Measurements from ENCODE around the gene SPZ1.
"Not testable (repeated sequence)": the region's sequence is repeated elsewhere in the genome, so short reads cannot be mapped to it uniquely, and the experiment has no call there.

Gene SPZ1

DNA sequence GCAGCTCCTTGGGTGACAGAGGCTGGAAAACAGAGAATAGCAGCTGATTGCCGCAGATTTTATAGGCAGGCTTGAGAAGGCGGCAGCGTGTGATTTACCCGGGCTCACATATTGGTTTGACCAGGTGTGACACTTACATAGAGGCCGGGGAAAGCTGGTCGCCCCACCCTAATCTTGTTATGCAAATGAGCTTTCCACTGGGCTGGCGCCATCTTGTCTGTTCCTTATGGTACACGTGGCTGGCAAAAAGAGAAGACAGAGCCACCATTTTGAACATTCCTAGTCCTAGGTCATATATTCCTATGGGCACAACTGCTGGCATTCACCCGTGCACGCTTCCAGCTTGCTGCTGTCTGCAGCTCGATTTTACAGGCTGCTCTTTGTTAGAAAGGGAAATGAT, 11.3 kb upstream of the SPZ1 start:
- no peaks in the 10 kb centered on the region for H3K4me1 Mint-ChIP-seq
- H3K4me3 Mint-ChIP-seq: no peak overlapping the region
- H3K36me3 Mint-ChIP-seq: no peaks in the 10 kb centered on the region
- no peak overlapping the region for H3K27ac Mint-ChIP-seq
- H3K9me3 Mint-ChIP-seq: no peaks in the 10 kb centered on the region
- H3K27me3 Mint-ChIP-seq: peaks cover 13% of the 10 kb centered on the region
- ATAC-seq: no peak

DNA sequence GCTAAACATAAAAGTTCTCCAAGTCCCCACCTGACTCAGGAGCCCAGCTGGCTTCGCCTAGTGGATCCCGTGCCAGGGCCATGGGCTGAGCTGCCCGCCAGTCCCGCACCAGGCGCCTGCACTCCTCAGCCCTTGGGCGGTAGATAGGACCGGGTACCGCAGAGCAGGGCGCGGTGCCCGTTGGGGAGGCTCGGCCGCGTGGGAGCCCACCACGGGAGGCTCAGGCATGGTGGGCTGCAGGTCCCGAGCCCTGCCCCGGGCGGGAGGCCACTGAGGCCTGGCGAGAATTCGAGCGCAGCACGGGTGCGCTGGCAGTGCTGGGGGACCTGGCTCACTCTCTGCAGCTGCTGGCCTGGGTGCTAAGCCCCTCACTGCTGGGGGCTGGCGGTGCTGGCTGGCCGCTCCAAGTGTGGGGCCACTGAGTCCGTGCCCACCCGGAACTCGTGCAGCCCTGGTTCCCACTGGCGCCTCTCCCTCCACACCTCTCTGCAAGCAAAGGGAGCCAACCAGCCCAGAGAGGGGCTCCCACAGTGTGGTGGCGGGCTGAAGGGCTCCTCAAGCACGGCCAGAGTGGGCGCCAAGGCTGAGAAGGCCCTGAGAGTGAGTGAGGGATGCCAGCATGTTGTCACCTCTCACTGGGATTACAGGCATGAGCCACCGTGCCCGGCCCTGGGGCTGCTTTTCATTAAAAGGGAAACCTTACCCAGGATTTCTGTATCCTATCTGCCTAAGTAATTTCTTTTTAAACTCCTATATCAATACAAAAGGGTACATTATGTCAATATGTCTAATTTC, 9.7 kb upstream of the SPZ1 start:
- peak; percentile 20 for ATAC-seq

DNA sequence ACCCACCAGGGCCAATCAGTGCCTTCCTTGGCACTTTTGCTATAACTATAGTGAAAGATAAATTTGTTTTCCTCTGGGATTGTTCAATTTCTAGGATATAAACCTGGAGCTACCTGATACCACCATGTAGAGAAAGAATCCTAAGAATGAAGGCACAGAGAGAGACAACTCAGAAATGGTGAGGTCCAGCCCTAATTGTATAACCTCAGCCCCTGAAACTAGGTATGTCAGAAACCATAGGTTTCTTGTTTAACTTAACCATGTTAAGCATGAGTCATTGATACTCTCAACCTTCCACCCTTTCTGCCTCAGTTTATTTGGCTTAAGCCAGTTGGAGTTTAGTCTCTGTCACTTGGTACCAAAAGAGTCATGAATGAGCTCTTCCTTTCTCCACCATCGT, 4.6 kb upstream of the SPZ1 start:
- Mint-ChIP-seq H3K27ac (no peak overlapping the region), H3K4me3 (no peak overlapping the region), H3K36me3 (no peaks in the 10 kb centered on the region), H3K4me1 (no peaks in the 10 kb centered on the region), H3K9me3 (no peaks in the 10 kb centered on the region), H3K27me3 (peaks cover 41% of the 10 kb centered on the region)
- ATAC-seq: no peak

More for the DNA sequence above, 9.7 kb upstream of the SPZ1 start:
- Mint-ChIP-seq H3K27ac (no peak overlapping the region), H3K36me3 (no peaks in the 10 kb centered on the region), H3K9me3 (no peaks in the 10 kb centered on the region), H3K4me1 (no peaks in the 10 kb centered on the region), H3K27me3 (peaks cover 14% of the 10 kb centered on the region), H3K4me3 (no peak overlapping the region)

DNA sequence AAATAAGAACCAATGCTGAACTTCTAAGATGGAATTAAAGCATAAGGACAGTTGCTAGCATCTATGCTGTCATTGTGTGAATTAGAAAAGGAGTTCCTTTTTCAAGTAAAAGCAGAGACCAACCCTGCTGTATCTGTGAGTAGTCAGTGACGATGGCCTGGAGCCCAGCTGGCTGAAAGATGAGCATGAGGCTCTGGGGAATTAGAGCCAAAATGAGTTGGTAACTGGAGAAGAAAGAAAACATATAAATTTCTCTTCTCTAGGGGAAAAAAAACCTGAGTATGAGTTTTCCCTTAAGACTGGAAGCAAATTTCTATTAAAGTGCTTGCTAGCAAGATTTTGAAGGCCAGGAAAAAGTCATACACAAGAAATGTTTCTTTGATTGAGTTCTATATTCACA, 1.6 kb upstream of the SPZ1 start:
- H3K4me3 Mint-ChIP-seq: no peak overlapping the region
- no peak overlapping the region for H3K27ac Mint-ChIP-seq
- H3K27me3 Mint-ChIP-seq: peaks cover 41% of the 10 kb centered on the region
- no peak for ATAC-seq
- no peaks in the 10 kb centered on the region for H3K4me1 Mint-ChIP-seq
- no peaks in the 10 kb centered on the region for H3K9me3 Mint-ChIP-seq
- no peaks in the 10 kb centered on the region for H3K36me3 Mint-ChIP-seq

DNA sequence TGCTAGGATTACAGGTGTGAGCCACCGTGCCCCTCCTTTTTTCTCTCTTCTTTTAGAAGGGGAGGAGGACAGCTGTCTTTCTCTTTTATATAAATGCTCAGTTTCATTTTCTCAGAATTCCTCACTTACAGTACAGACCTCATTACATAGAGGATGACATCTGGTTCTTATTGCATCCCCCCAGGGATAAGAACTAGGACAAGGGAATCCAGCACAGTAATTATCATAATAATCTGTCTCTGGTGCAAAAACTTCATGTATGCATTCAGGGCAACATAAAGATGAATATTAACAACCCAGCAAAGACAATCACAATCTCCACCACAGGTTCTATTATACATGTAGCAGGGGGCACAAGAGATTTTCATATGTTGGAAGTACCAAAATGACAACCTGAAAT, 5.1 kb downstream of the SPZ1 start:
- ATAC-seq: no peak
- no peaks in the 10 kb centered on the region for H3K9me3 Mint-ChIP-seq
- H3K36me3 Mint-ChIP-seq: no peaks in the 10 kb centered on the region
- no peak overlapping the region for H3K4me3 Mint-ChIP-seq
- H3K27ac Mint-ChIP-seq: no peak overlapping the region
- H3K4me1 Mint-ChIP-seq: no peaks in the 10 kb centered on the region
- H3K27me3 Mint-ChIP-seq: peaks cover 2% of the 10 kb centered on the region

DNA sequence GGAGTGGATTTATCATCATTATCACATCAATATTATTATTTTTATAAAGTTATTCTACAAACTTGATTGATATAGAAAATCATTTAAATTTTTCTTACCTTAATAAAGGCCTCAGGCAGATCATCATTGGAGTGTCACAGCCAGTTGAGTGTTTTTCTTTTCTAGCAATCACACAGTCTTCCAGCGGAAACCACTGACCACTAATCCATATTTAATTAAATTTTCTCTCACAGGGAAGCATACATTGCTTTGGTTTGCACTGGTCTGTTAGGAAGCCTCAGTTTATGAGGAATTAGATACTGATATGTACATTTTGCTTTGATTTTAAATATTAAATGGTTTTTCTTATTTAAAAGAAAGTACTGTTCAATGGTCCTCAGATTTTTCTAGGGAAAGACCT, 6.7 kb downstream of the SPZ1 start:
- no peaks in the 10 kb centered on the region for H3K36me3 Mint-ChIP-seq
- H3K27ac Mint-ChIP-seq: no peak overlapping the region
- no peaks in the 10 kb centered on the region for H3K9me3 Mint-ChIP-seq
- ATAC-seq: no peak
- no peak overlapping the region for H3K4me3 Mint-ChIP-seq
- no peaks in the 10 kb centered on the region for H3K4me1 Mint-ChIP-seq
- peaks cover 3% of the 10 kb centered on the region for H3K27me3 Mint-ChIP-seq

DNA sequence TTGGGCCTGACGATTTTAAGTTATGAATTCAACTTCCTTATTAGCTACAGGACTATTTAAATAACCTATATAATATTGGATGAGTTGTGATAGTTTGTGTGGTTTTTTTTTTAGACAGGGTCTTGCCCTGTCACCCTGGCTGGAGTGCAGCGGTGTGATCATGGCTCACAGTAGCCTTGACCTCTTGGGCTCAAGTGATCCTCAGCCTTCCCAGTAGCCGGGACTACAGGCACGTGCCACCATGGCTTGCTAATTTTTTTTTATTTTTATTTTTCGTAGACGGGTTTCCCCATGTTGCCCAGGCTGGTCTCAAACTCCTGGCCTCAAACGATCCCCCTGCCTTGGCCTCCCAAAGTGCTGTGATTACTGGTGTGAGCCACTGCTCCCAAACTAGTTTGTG, 17.6 kb downstream of the SPZ1 start:
- no peak overlapping the region for H3K27ac Mint-ChIP-seq

DNA sequence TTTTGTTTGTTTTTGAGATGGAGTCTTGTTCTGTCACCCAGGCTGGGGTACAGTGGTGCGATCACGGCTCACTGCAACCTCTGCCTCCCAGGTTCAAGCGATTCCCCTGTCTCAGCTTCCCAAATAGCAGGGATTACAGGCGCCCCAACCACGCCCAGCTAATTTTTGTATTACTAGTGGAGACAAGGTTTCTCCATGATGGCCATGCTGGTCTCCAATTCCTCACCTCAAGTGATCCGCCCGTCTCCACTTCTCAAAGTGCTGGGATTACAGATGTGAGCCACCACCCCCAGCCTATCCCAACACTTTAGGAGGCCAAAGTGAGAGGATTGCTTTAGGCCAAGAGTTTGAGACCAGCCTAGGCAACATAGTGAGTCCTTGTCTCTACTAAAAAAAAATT, 19.3 kb downstream of the SPZ1 start:
- H3K27ac Mint-ChIP-seq: no peak overlapping the region
- no peaks in the 10 kb centered on the region for H3K9me3 Mint-ChIP-seq
- H3K4me1 Mint-ChIP-seq: no peaks in the 10 kb centered on the region
- H3K36me3 Mint-ChIP-seq: no peaks in the 10 kb centered on the region
- no peak overlapping the region for H3K4me3 Mint-ChIP-seq
- H3K27me3 Mint-ChIP-seq: peaks cover 30% of the 10 kb centered on the region
- ATAC-seq: no peak

More for the DNA sequence above, 17.6 kb downstream of the SPZ1 start:
- peaks cover 33% of the 10 kb centered on the region for H3K27me3 Mint-ChIP-seq
- no peaks in the 10 kb centered on the region for H3K9me3 Mint-ChIP-seq
- ATAC-seq: no peak
- no peak overlapping the region for H3K4me3 Mint-ChIP-seq
- no peaks in the 10 kb centered on the region for H3K36me3 Mint-ChIP-seq
- peaks cover 7% of the 10 kb centered on the region for H3K4me1 Mint-ChIP-seq

DNA sequence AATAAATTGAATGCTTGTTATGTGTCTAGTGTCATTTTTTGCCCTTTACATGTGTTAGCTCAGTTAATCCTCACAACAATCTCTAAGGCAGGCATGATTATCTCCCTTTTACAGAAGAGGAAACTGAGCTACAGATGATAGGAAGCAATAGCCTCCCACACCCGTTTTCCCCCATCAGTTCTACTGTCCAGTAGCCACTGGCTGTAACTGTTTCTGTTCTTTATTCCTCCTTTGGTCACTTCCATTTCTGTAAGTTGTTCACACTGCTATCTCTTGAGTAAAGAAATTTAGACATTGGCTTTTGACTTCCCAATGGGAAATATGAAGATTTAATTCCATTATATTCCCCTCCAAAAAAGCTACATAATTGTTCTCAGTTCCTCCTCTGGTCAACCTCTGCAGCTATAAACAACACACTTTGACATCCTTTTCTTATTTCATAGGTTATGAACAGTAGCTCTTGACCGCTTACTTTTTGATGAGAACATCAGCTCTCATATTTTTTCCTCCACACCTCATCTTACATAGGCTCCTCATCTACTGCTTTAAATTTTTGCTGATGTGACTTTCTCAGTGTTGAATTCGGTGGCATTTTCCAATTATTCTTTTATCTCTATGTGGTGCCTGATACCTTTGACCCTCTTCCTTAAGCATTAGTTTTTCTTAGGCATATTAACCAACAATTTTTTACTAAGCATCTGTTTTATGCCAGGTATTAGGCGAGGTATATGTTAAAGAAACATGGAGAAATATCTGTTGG, 21.4 kb downstream of the SPZ1 start:
- Mint-ChIP-seq H3K27me3 (peaks cover 30% of the 10 kb centered on the region), H3K4me3 (no peak overlapping the region), H3K4me1 (peaks cover 4% of the 10 kb centered on the region), H3K9me3 (no peaks in the 10 kb centered on the region), H3K27ac (no peak overlapping the region), H3K36me3 (no peaks in the 10 kb centered on the region)
- no peak for ATAC-seq

DNA sequence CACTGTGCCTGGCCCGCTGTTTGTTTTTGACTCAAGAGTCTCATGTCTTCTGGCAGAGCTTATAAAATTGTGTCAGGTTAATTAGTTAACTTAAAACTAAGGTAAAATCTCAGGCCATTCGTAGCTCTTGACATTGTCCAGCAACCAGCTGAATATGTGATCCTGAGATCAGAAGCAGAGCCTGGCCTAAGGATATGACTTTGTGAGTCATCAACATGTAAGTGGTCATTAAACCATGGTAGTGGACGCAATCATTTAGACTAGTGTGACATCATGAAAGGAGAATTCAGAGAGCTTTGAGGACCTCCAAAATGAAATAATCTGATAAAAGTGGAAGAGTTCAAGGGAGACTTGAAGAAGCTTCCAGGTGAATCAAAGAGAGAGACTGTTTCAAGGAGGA, 23.3 kb downstream of the SPZ1 start:
- Mint-ChIP-seq H3K4me1 (peaks cover 4% of the 10 kb centered on the region), H3K9me3 (no peaks in the 10 kb centered on the region), H3K36me3 (no peaks in the 10 kb centered on the region), H3K27me3 (peaks cover 21% of the 10 kb centered on the region), H3K27ac (no peak overlapping the region), H3K4me3 (no peak overlapping the region)
- ATAC-seq: no peak

DNA sequence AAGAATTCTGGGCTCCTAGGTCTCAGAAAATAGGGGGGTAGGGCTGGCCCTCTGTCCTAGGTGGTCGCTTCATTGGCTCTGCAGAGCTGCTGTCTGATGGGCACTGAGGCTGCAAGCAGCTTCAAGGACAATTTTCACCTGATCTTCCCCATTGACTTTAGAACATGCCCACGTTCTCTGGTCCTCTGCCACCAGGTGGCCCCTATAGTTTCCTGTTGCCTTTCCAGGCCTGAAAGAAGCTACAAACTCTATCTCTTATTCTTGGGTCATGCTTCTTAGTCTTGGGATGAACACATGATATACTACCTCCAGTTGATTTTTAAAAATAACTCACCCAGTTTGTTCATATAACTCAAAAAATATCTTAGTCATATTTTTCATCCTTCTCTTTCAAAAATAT, 26.3 kb downstream of the SPZ1 start:
- Mint-ChIP-seq H3K27me3 (peaks cover 12% of the 10 kb centered on the region), H3K27ac (no peak overlapping the region), H3K4me3 (no peak overlapping the region), H3K36me3 (no peaks in the 10 kb centered on the region), H3K9me3 (no peaks in the 10 kb centered on the region), H3K4me1 (peaks cover 4% of the 10 kb centered on the region)
- peak; percentile 27 for ATAC-seq

DNA sequence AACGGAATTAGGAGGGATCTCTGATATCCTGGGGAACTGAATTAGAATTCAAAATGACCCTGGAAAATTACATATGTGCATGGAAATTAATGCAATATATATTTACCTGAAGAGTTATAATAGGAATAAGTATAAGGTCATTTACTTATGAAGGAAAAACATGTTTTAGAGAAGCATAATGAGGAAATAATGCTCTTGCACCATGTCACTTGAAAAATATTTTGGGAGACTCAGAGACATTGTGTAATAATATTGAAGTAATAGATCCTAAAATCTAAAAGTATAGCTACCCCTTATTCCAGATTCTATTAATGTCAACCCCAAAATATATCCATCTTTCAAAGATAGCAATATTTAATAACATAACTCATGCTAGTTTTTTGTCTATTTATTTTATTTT, 28.4 kb downstream of the SPZ1 start:
- H3K36me3 Mint-ChIP-seq: no peaks in the 10 kb centered on the region
- no peak overlapping the region for H3K27ac Mint-ChIP-seq
- peaks cover 4% of the 10 kb centered on the region for H3K4me1 Mint-ChIP-seq
- H3K27me3 Mint-ChIP-seq: no peaks in the 10 kb centered on the region
- H3K9me3 Mint-ChIP-seq: no peaks in the 10 kb centered on the region
- no peak for ATAC-seq
- H3K4me3 Mint-ChIP-seq: no peak overlapping the region

DNA sequence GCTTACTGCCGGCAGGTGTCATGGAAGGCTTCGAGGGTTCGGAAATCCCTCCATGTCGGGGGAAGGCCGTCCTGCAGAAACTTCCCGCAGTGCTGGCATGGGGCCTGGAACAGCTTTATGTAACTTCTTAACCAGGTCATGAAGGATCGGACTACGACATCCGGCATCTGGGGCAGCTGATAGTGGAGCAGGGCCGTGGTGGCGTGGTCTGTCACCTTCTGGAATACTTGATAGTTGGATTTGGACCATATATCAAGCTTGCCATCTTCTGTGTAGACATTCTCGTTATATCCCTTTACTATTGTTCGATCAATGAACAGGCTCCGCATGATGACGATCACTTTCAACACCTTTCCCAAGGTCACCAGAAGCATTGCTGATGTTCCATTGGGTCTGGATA, 31.2 kb downstream of the SPZ1 start:
- not testable (repeated sequence) for H3K27ac Mint-ChIP-seq, H3K9me3 Mint-ChIP-seq, ATAC-seq, H3K36me3 Mint-ChIP-seq, H3K4me3 Mint-ChIP-seq, H3K27me3 Mint-ChIP-seq, H3K4me1 Mint-ChIP-seq

DNA sequence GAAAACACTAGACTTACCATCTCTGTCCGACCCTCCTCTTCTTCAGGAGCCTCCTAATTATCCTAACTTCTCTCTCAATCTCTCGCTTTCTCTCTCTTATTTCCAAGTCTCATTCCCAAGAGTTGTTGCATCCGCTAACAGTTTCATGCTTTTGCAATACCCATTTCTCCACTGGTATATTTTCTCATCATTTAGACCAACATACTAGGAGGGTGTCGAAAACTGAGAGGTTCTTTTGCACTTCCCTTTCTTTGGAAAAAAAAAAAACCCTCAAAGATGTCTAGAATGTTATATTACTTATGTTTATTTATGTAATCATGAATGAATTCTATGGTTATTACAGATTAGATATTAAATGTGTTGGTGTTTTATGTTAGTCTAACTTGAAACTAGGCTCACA, 35.9 kb downstream of the SPZ1 start:
- Mint-ChIP-seq H3K4me1 (no peaks in the 10 kb centered on the region), H3K9me3 (no peaks in the 10 kb centered on the region), H3K36me3 (no peaks in the 10 kb centered on the region), H3K27ac (no peak overlapping the region), H3K27me3 (no peaks in the 10 kb centered on the region), H3K4me3 (no peak overlapping the region)
- no peak for ATAC-seq

DNA sequence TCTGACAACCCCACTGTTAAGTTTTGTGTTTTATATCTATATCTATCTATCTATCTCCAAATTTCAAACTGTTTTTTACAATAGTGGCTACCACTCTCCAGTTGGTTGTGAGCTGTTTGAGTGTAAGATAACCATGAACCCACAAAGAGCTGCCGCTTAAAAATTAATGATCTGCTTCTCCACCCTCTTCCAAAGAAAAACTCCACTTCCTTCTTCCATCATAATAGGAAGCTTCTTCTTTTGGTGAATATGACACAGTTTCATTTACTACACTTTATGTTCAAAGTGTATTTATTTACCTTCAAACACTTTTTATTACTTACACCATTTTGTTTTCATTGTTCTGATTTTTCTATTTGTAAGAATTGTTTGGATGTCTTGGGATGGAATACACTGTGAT, 37.9 kb downstream of the SPZ1 start:
- no peaks in the 10 kb centered on the region for H3K9me3 Mint-ChIP-seq

DNA sequence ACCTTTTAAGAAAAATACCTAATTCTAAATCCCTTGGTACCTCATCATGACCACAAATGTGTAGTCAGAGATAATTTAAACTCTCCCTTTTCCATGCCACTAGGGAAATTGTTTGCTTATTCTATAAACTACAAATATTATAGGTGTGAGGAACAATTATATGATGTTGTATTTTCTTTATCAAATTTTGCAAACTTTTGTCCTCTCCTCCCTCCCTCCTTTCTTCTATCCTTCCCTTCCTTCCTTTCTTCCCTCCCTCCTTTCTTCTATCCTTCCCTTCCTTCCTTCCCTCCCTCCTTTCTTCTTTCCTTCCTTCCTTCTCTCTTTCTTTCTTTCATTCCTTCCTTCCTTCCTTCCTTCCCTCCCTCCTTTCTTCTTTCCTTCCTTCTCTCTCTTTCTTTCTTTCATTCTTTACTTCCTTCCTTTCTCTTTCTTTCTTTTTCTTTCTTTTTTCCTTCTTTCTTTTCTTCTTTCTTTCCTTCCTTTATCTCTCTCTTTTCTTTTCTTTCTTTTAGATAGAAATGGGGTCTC, 41.2 kb downstream of the SPZ1 start:
- H3K9me3 Mint-ChIP-seq: peaks cover 3% of the 10 kb centered on the region
- H3K27me3 Mint-ChIP-seq: no peaks in the 10 kb centered on the region
- no peaks in the 10 kb centered on the region for H3K36me3 Mint-ChIP-seq
- no peak overlapping the region for H3K4me3 Mint-ChIP-seq
- H3K27ac Mint-ChIP-seq: no peak overlapping the region
- no peaks in the 10 kb centered on the region for H3K4me1 Mint-ChIP-seq
- no peak for ATAC-seq

More for the DNA sequence above, 37.9 kb downstream of the SPZ1 start:
- no peaks in the 10 kb centered on the region for H3K4me1 Mint-ChIP-seq
- H3K4me3 Mint-ChIP-seq: no peak overlapping the region
- no peak for ATAC-seq
- H3K27ac Mint-ChIP-seq: no peak overlapping the region
- no peaks in the 10 kb centered on the region for H3K27me3 Mint-ChIP-seq
- no peaks in the 10 kb centered on the region for H3K36me3 Mint-ChIP-seq

Data from stimulated activated memory B cell treated with anti-CD40 and anti-IgM and Interleukin-4, amounts not matched to agents 10 μg/mL and 1 μg/mL and 100 μg/mL, for 72 hours (primary cell).